GM23338 (cell line): ENCODE measurements around the gene KLF7. TPM values are rescaled to one million over a fixed set of nuclear protein-coding genes. Genes with fewer than 3 reads are reported as not detected.

ENCODE experiments used
- ATAC-seq: fragments of 200-7000 bp; cut with Tn5 transposase; 3 replicates; pipeline ENCODE4 v1.9.1; 2020
- DNase-seq: peaks from one replicate; pipeline ENCODE4 v3.0.0-alpha.2; 2015; ENCODE audit warnings: low spot score
- H2AFZ ChIP-seq: fragments of 200-600 bp; sonication (generic); 2 replicates; pipeline ENCODE4 v1.8.0; 2016; ENCODE audit warnings: antibody characterized with exemption, mild to moderate bottlenecking, moderate library complexity
- H3F3A ChIP-seq: fragments of 200-600 bp; sonication (generic); replicated peaks from 2 replicates; pipeline ENCODE4 v1.8.0; 2017; ENCODE audit warnings: antibody characterized with exemption, mixed run types, low read depth
- H3K27ac ChIP-seq: fragments of 200-600 bp; sonication (generic); 2 replicates; pipeline ENCODE4 v1.6.1; 2016; ENCODE audit warnings: low read depth
- H3K27me3 ChIP-seq: fragments of 200-600 bp; sonication (generic); 2 replicates; pipeline ENCODE4 v1.8.0; 2016; ENCODE audit warnings: mild to moderate bottlenecking, mixed run types, moderate library complexity; ENCODE audit not compliant: insufficient read depth
- H3K36me3 ChIP-seq: fragments of 200-600 bp; sonication (generic); 2 replicates; pipeline ENCODE4 v1.8.0; 2016; ENCODE audit warnings: mild to moderate bottlenecking; ENCODE audit not compliant: insufficient read depth
- H3K4me1 ChIP-seq: fragments of 200-600 bp; sonication (generic); 2 replicates; pipeline ENCODE4 v1.8.0; 2016; ENCODE audit warnings: mild to moderate bottlenecking, moderate library complexity; ENCODE audit not compliant: insufficient read depth
- H3K4me2 ChIP-seq: fragments of 200-600 bp; sonication (generic); 2 replicates; pipeline ENCODE4 v1.7.1; 2017; ENCODE audit warnings: mixed run types
- H3K4me3 ChIP-seq: fragments of 200-600 bp; sonication (generic); 2 replicates; pipeline ENCODE4 v1.6.1; 2016; ENCODE audit warnings: mixed run types
- H3K79me2 ChIP-seq: fragments of 200-600 bp; sonication (generic); replicated peaks from 2 replicates; pipeline ENCODE4 v1.8.0; 2017; ENCODE audit warnings: mild to moderate bottlenecking; ENCODE audit not compliant: insufficient read depth
- H3K9me2 ChIP-seq: fragments of 200-600 bp; sonication (generic); 2 replicates; pipeline ENCODE4 v1.8.0; 2017; ENCODE audit not compliant: insufficient read depth
- H4K20me1 ChIP-seq: fragments of 200-600 bp; sonication (generic); replicated peaks from 2 replicates; pipeline ENCODE4 v1.8.0; 2017; ENCODE audit warnings: mild to moderate bottlenecking; ENCODE audit not compliant: insufficient read depth
- H3K27ac Mint-ChIP-seq: 2 replicates; pipeline ENCODE4 v1.8.0; 2020; ENCODE audit warnings: inconsistent platforms, mild to moderate bottlenecking, moderate library complexity, mixed read lengths
- H3K27me3 Mint-ChIP-seq: 3 replicates; pipeline ENCODE4 v1.8.0; 2022; ENCODE audit warnings: low read depth, mild to moderate bottlenecking, moderate library complexity, mixed read lengths, inconsistent platforms; ENCODE audit not compliant: insufficient read depth, poor library complexity
- H3K36me3 Mint-ChIP-seq: 3 replicates; pipeline ENCODE4 v1.8.0; 2021; ENCODE audit warnings: low read depth, mild to moderate bottlenecking, inconsistent platforms, moderate library complexity, mixed read lengths
- H3K4me1 Mint-ChIP-seq: 3 replicates; pipeline ENCODE4 v1.8.0; 2020; ENCODE audit warnings: mild to moderate bottlenecking, inconsistent platforms, mixed read lengths
- H3K4me3 Mint-ChIP-seq: 3 replicates; pipeline ENCODE4 v1.8.0; 2021; ENCODE audit warnings: moderate library complexity, mild to moderate bottlenecking, inconsistent platforms, mixed read lengths
- H3K9me3 Mint-ChIP-seq: 3 replicates; pipeline ENCODE4 v1.8.0; 2020; ENCODE audit warnings: moderate library complexity, mild to moderate bottlenecking, inconsistent platforms, mixed read lengths
- CREB1 ChIP-seq: fragments of 250-450 bp; sonication (Bioruptor Pico); IDR thresholded peaks from 2 replicates; pipeline ENCODE4 v1.5.0; 2020; ENCODE audit warnings: low read depth, mild to moderate bottlenecking, moderate library complexity
- CTCF ChIP-seq, 2 experiments: fragments of 200-600 bp in 1 of 2; sonication (generic) in 1 of 2; conservative IDR thresholded peaks; 2 replicates each; pipeline versions ENCODE4 v1.5.1 to v1.6.1; 2016 to 2017; ENCODE audit warnings: antibody characterized with exemption in 2 of 2, low read depth in 2 of 2, mild to moderate bottlenecking in 2 of 2, moderate library complexity in 1 of 2
- ETS1 ChIP-seq: IDR thresholded peaks from 2 replicates; pipeline ENCODE4 v1.6.1; 2016; ENCODE audit warnings: antibody characterized with exemption
- EZH2 ChIP-seq: fragments of 200-600 bp; sonication (generic); IDR thresholded peaks from one replicate; pipeline ENCODE4 v1.8.0; 2017; ENCODE audit warnings: antibody characterized with exemption, mild to moderate bottlenecking, low read depth; ENCODE audit not compliant: unreplicated experiment
- EZH2phosphoT487 ChIP-seq: fragments of 200-600 bp; sonication (generic); IDR thresholded peaks from one replicate; pipeline ENCODE4 v1.8.1; 2018; ENCODE audit warnings: antibody characterized with exemption; ENCODE audit not compliant: unreplicated experiment
- JUNB ChIP-seq: IDR thresholded peaks from one replicate; pipeline ENCODE4 v1.6.1; 2016; ENCODE audit warnings: antibody characterized with exemption; ENCODE audit not compliant: unreplicated experiment
- NANOG ChIP-seq: IDR thresholded peaks from 2 replicates; pipeline ENCODE4 v1.6.1; 2016; ENCODE audit warnings: antibody characterized with exemption, borderline replicate concordance
- POLR2AphosphoS5 ChIP-seq: IDR thresholded peaks from 2 replicates; pipeline ENCODE4 v1.6.1; 2016; ENCODE audit warnings: antibody characterized with exemption, low read depth
- REST ChIP-seq: IDR thresholded peaks from one replicate; pipeline ENCODE4 v1.6.1; 2018; ENCODE audit warnings: antibody characterized with exemption; ENCODE audit not compliant: unreplicated experiment
- STAT1 ChIP-seq: IDR thresholded peaks from one replicate; pipeline ENCODE4 v1.6.1; 2016; ENCODE audit warnings: antibody characterized with exemption; ENCODE audit not compliant: unreplicated experiment
- ZNF114 ChIP-seq: fragments of 250-450 bp; sonication (Bioruptor Pico); IDR thresholded peaks from 2 replicates; pipeline ENCODE4 v1.5.0; 2020; ENCODE audit warnings: mild to moderate bottlenecking, moderate library complexity
- ZNF331 ChIP-seq: fragments of 250-450 bp; sonication (Bioruptor Pico); IDR thresholded peaks from 2 replicates; pipeline ENCODE4 v1.5.0; 2020; ENCODE audit warnings: low read depth, mild to moderate bottlenecking, moderate library complexity
- ZNF462 ChIP-seq: fragments of 250-450 bp; sonication (Bioruptor Pico); IDR thresholded peaks from 2 replicates; pipeline ENCODE4 v1.5.0; 2020; ENCODE audit warnings: mild to moderate bottlenecking, moderate library complexity
- polyA plus RNA-seq: library from polyadenylated mRNA; unstranded; fragments of >200 nt; fragmentation: Nextera tagmentation; extraction: Ambion mirVana; gene quantifications from 2 replicates; pipeline ENCODE4 v1.2.1, GENCODE V29; 2016
- total RNA-seq: library from RNA; depleted of rRNA; stranded (reverse); fragments of >200 nt; shearing (Covaris generic); gene quantifications from 2 replicates; pipeline ENCODE4 v1.2.3, GENCODE V29; 2014

KLF7 gene
- total and polyA plus RNA-seq, 2 experiments from 2014 or later: 5.7 to 15.4 TPM

GRCh38 chr2:207167099-207167923, 1.6 kb upstream of the KLF7 start:
- no peak for DNase-seq
- Histone ChIP-seq H3K27me3 (peaks cover 5% of the 10 kb centered on the region; the same call in 1 of the 2 replicates), H3K9me2 (no peaks in the 10 kb centered on the region), H3K27ac (peak overlapping the region; percentile 99), H3K36me3 (no peaks in the 10 kb centered on the region), H3K4me1 (peaks cover 30% of the 10 kb centered on the region), H2AFZ (no peak overlapping the region), H3K4me3 (peak overlapping the region; percentile 77), H4K20me1 (no peaks in the 10 kb centered on the region), H3K4me2 (peak overlapping the region; percentile 89), H3K79me2 (peaks cover 36% of the 10 kb centered on the region), H3F3A (no peaks in the 10 kb centered on the region; the same call in 1 of the 2 replicates)
- TF ChIP-seq EZH2 (no peak), ZNF114 (no peak), NANOG (no peak), POLR2AphosphoS5 (no peak), ZNF462 (CRISPR knock-in tag) (no peak), EZH2phosphoT487 (no peak), CREB1 (no peak), REST (no peak), ETS1 (no peak), ZNF331 (no peak), CTCF (conservative IDR thresholded peaks at IDR 0.05; ENCODE audit: low read depth in 2 of 2) (no peak), JUNB (no peak), STAT1 (no peak)
- Mint-ChIP-seq H3K27ac (peak overlapping the region; percentile 98), H3K4me3 (peak overlapping the region; percentile 86), H3K9me3 (no peaks in the 10 kb centered on the region; the same call in 2 of the 3 replicates), H3K4me1 (peaks cover 43% of the 10 kb centered on the region), H3K36me3 (no peaks in the 10 kb centered on the region), H3K27me3 (peaks cover 18% of the 10 kb centered on the region)
- ATAC-seq: no peak
